NOMO-1 treated with dmso at 0.1 percent for 144 hours (cell line): Measurements from ENCODE around the gene ZNF764.
"Not testable (repeated sequence)": the region's sequence is repeated elsewhere in the genome, so short reads cannot be mapped to it uniquely, and the experiment has no call there.

ENCODE experiments used
- DNase-seq: peaks from one replicate; lab custom pipeline; 2025; ENCODE audit not compliant: unreplicated experiment; lab: John Stamatoyannopoulos, UW

ZNF764 gene

GRCh38 chr16:30527635-30528178 is 30.5 kb downstream of the ZNF764 start:
- peak; percentile 77 for DNase-seq

- DNase-seq = peak; percentile 98
Measured at GRCh38 chr16:30526823-30527634, 31.1 kb downstream of the ZNF764 start.

- DNase-seq = peak; percentile 44
Measured at GRCh38 chr16:30526137-30526822, 31.9 kb downstream of the ZNF764 start, which contains the start of gene ZNF768. Gene ZNF768, minus strand, starts transcription at chr16:30526566. Its CDS starts 153 bp downstream, at chr16:30526413.

DNA sequence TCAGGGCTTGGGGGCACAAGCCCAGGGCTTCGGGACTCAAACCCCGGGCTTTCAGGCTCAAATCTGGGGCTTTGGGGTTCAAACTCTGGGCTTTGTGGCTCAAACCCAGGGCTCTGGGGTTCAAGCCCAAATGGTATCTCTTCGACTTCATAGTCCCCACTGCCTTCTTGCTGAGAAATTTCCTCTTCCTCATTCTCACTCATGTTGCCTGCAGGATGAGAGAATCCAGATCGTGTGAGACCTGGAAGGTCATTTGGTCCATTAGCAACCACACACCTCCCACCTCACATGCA is 32.4 kb downstream of the ZNF764 start:
- no peak for DNase-seq

DNA sequence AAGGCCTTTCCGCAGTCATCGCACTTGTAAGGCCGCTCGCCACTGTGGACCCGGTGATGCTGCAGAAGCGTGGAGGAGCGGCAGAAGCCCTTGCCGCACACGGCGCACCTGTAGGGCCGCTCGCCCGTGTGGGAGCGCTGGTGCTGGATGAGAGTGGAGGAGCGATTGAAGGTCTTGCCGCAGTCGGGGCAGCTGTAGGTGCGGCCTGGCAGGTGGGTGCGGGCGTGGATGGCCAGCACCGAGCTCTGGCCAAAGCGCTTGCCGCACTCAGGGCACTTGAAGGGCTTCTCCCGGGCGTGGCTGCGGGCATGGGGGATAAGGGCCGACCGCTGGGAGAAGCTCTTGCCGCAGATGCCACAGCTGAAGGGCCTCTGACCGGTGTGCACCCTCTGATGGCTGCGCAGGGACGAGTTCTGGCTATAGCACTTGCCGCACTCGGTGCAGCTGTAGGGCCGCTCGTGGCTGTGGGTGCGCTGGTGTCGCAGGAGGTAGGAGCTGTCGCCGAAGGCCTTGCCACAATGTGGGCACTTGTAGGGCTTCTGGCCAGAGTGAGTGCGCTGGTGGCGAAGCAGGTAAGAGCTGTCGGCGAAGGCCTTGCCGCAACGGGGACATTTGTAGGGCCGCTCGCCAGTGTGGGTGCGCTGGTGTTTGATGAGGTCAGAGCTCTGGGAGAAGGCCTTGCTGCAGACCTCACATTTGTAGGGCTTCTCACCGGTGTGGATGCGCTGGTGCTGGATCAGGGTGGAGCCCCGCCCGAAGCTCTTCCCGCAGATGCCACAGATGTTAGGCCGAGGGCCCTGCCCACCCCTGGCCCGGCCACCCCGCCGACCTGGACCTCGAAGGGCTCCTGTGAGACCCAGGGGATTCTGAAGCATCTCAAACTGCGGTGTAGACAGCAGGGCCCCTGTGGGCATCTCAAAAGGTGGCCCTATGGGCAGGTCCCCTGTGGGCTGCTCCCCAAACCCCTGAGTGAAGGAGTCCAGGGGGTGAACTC is 33.3 kb downstream of the ZNF764 start:
- no peak for DNase-seq

DNA sequence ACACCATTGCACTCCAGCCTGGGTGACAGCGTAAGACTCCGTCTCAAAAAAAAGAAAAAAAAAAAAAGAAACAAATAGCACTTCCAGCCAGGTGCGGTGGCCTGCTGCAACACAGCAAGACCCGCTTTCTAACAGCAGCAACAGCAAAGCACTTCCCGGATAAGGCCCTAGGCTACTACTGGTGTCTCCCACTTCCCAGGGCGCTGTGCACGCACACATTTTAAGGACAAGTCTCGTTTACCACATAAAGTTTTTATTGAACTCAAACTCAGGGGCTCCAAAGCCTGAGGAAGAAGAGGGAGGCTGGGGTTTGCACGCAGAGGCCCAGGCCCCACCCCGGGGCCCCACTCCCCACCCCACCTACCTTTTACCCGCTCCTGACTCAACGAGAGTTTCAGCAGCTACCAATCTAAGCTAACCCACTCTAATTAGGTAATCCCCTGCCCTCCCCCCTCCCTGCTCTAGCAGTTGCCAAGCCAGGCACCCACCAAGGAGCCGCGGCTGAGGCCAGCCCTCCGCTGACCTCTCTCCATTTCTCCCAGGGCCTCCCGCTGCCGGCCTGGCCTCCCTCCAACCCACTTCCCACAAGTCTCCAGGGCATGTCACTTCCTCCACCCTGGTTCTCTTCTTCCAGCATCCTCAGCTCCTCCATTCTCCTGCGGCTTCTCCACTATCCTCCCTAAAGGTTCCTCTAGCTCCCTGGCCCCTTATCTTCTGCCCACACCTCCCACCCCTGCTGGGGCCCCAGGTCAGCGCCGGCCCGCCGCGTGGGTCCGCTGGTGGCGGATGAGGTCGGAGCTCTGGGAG is 34.2 kb downstream of the ZNF764 start:
- DNase-seq = no peak

DNA sequence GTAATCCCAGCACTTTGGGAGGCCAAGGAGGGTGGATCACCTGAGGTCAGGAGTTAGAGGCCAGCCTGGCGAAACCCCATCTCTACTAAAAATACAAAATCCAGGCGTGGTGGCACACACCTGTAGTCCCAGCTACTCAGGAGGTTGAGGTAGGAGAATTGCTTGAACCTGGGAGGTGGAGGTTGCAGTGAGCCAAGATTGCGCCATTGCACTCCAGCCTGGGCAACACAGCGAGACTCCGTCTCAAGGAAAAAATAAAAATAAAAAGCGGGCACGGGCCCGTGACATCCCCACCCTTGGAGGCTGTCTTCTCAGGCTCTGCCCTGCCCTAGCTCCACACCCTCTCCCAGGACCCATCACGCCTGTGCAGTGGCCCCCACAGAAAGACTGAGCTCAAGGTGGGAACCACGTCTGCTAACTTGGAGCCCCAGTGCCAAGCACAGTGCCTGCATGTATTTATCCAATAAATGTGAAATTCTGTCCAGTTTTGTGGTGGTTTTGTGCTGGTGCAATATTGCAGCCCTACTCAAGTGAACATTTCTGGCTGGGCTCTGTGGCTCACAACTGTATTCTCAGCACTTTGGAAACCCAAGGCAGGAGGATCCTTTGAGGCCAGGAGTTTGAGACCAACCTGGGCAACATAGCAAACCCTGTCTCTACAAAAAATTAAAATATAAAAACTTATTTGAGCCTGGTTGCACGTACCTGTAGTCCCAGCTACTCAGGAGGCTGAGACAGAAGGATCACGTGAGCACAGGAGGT is 35.3 kb downstream of the ZNF764 start:
- DNase-seq = not testable (repeated sequence)

DNA sequence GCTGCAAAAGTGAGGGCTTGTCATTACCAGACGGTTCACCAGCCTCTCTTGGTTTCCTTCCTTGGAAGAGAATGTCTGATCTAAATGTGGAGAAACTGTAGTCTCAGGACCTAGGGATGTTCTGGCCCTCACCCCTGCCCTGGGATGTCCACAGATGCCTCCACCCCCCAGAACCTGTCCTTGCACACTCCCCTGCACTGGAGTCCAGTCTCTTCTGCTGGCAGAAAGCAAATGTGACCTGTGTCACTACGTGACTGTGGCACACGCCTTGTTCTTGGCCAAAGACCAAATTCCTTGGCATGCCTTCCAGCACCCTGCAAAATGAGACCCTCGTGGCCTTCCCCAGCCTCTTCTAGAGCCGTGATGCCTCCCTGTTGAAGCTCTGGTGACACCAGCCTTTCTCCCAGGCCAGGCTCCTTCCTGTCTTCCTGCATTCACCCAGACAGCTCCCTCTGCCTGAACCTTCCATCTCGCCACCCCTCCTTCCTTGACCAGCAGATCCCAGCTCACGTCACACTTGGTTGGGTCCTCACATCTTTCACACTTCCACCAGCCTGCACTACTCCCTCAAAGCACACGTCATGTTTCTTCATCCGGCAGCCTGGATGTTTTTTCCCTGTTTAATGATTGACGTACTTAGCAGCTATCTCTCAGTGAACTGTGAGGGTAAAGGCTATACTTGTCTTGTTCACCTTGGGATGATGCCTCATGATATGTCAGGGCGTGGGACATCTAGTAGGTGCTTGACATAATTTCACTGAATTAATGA is 36.1 kb downstream of the ZNF764 start:
- DNase-seq = no peak

- DNase-seq = no peak
Measured at GRCh38 chr16:30521476-30521872, 36.7 kb downstream of the ZNF764 start.

GRCh38 chr16:30519120-30520049 is 38.8 kb downstream of the ZNF764 start:
- no peak for DNase-seq

GRCh38 chr16:30518552-30518951 is 39.6 kb downstream of the ZNF764 start:
- no peak for DNase-seq

DNA sequence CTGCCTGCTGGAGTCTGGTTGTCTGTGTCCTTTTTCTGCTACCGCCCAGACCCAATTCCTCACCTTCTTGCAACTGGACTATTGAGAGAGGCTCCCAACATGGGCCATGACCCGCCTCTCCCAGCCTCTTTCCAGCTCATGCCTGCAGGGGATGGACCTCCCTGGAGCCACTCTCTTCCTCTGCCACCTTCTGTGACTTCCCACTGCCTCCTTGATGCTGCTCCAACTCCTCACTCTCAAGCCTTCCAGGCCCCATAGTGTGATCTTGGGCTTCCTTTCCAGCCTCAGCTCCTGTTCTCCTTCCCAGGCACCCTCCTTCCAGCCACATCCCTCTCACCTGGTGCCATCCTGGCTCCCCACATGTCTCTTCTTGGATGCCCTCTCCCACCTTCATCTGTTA is 42.9 kb downstream of the ZNF764 start:
- no peak for DNase-seq

DNA sequence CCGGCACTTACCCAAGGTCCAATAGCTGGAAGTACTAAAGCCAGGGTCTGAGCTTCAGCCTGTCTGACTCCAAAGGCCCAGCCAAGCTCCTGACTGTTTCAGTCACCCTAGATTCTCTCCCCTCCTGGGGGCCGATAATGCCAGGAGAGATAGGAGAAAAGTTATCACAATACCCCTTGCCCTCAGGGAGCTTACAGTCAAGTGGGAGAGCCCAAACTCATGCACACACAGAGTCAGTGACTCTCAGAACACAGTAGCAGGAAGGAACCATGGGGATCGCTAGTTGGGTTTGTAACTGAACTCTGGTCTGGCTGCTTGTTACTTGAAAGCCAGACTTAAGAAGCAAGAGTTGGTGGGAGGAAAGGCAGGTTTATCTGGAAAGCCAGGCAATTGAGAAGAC is 46.7 kb downstream of the ZNF764 start:
- DNase-seq = no peak

DNA sequence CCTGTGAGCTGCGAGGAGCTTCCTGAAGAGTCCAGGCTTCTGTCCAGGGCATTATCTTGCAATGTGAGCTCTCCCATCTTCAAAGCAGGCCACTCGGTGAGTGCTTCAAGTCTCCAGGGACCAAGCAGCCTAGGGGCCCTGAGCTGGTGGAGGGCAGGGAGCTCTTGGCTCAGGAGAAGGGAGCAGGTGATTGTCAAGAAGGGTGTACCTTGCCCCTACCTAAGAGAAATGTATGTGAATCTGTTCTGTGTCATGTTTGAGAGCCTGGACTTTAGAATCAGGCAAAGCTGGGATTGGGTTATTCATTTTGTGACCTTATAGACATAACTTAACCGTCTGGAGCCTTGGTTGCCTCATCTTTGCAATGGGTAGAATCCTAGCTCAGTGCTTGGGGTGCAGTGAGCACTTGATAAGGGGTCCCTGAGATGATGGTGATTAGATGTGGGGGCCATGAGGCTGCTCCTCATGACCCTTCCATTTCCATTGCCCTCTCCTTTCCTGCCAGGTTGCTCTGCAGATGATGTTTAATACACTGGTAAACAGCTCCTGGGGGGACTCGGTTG is 47.7 kb downstream of the ZNF764 start:
- no peak for DNase-seq

DNA sequence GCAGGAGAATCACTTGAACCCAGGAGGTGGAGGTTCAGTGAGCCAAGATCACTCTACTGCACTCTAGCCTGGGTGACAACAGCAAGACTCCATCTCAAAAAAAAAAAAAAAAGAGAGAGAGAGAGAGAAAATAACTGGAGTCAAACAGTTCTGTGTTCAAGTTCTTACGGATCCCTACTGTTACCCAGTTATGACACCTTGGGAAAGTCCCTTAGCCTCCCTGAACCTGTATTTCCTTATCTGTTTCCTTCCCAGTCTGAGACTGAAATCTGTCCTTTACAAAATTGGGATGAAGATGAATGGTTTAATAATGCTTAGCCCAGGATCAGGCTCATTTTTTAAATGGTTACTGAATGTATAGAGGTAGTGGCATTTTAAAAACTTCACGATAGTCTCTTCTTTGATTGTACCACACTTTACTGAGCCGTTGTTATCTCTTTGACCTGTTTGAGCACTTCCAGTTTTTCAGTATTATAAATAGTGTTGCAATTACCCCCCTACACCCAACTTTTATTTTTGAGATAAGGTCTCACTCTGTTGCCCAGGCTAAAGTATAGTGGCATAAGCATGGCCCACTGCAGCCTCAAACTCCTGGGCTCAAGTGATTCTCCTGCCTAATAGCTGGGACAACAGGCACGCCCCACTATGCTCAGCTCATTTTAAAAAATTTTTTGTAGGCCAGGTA is 49.0 kb downstream of the ZNF764 start:
- no peak for DNase-seq
